ENCODE data around the gene DNAH7. TPM values are rescaled to one million over a fixed set of nuclear protein-coding genes. Genes with fewer than 3 reads are reported as not detected.

Gene DNAH7
- total and polyA plus RNA-seq, 2 donors (not counting 1 experiment from before 2014, with no cell fraction given): 0.01 to 0.05 TPM

- H3K27me3 ChIP-seq (replicated peaks in 1 of 4; ENCODE audit: control extremely low read depth in 1 of 4, control insufficient read depth in 3 of 4, insufficient read depth in 4 of 4, low read length in 3 of 4): no peaks in the 10 kb centered on the region
- H3K9me3 Mint-ChIP-seq (ENCODE audit: insufficient read depth): peaks cover 3% of the 10 kb centered on the region
- CTCF ChIA-PET: no interaction called here
- H2AFZ ChIP-seq (ENCODE audit: insufficient read depth, low read depth, low read length, poor library complexity, severe bottlenecking): no peak overlapping the region
- 83% methylated on average over 1 of the region's 2 CpGs for WGBS (ENCODE audit: insufficient coverage)
- POLR2A ChIA-PET: no interaction called here
- no peaks in the 10 kb centered on the region for H3K36me3 ChIP-seq (replicated peaks in 1 of 2; ENCODE audit: control extremely low read depth in 1 of 2, control insufficient read depth in 1 of 2, extremely low read depth in 1 of 2, insufficient read depth in 2 of 2, low read length in 1 of 2)
- H3K27ac Mint-ChIP-seq: no peak overlapping the region
- no peaks in the 10 kb centered on the region for H3K4me1 Mint-ChIP-seq
- no peaks in the 10 kb centered on the region for H3K9me3 ChIP-seq (ENCODE audit: control extremely low read depth in 1 of 3, control insufficient read depth in 2 of 3, insufficient read depth in 1 of 3, low read length in 2 of 3)
- H3K4me3 ChIP-seq (ENCODE audit: control extremely low read depth in 1 of 5, extremely low read depth in 1 of 5, insufficient read depth in 1 of 5, low read depth in 2 of 5, low read length in 4 of 5): no peak overlapping the region
- no peaks in the 10 kb centered on the region for H3K79me2 ChIP-seq (ENCODE audit: control insufficient read depth, insufficient read depth, low read length)
- peaks cover 9% of the 10 kb centered on the region for H3K27me3 Mint-ChIP-seq
- no peaks in the 10 kb centered on the region for H3K4me1 ChIP-seq (ENCODE audit: control insufficient read depth in 2 of 2, insufficient read depth in 2 of 2, low read length in 2 of 2)
- ATAC-seq (ENCODE audit: low read depth) (no peak), DNase-seq (no peak)
- H3K9ac ChIP-seq (ENCODE audit: low read length): no peak overlapping the region
- H4K20me1 ChIP-seq (ENCODE audit: control insufficient read depth, insufficient read depth, low read length, poor library complexity, severe bottlenecking): no peaks in the 10 kb centered on the region
- H3K4me3 Mint-ChIP-seq: no peak overlapping the region
- TF ChIP-seq CTCF (IDR thresholded peaks at IDR 0.05) (no peak), EZH2 (IDR thresholded peaks at IDR 0.05; ENCODE audit: borderline replicate concordance, insufficient read depth, low read depth, low read length, poor library complexity, severe bottlenecking) (no peak)
- no peak overlapping the region for H3K4me2 ChIP-seq (replicated peaks; ENCODE audit: low read depth, low read length, poor library complexity, severe bottlenecking)
- H3K27ac ChIP-seq (ENCODE audit: low read length in 2 of 2): no peak overlapping the region
- intact Hi-C loops (cut with micrococcal nuclease): no loop called here
Observed at GRCh38 chr2:195891081-195891480, 177.6 kb downstream of the DNAH7 start.

- H3K4me3 Mint-ChIP-seq: no peak overlapping the region
- ATAC-seq (ENCODE audit: low read depth) (no peak), DNase-seq (no peak)
- Histone ChIP-seq H2AFZ (ENCODE audit: insufficient read depth, low read depth, low read length, poor library complexity, severe bottlenecking) (no peak overlapping the region), H3K9ac (ENCODE audit: low read length) (no peak overlapping the region), H3K9me3 (ENCODE audit: control extremely low read depth in 1 of 3, control insufficient read depth in 2 of 3, insufficient read depth in 1 of 3, low read length in 2 of 3) (no peaks in the 10 kb centered on the region), H3K27me3 (replicated peaks in 1 of 4; ENCODE audit: control extremely low read depth in 1 of 4, control insufficient read depth in 3 of 4, insufficient read depth in 4 of 4, low read length in 3 of 4) (no peaks in the 10 kb centered on the region), H3K4me1 (ENCODE audit: control insufficient read depth in 2 of 2, insufficient read depth in 2 of 2, low read length in 2 of 2) (no peaks in the 10 kb centered on the region), H3K36me3 (replicated peaks in 1 of 2; ENCODE audit: control extremely low read depth in 1 of 2, control insufficient read depth in 1 of 2, extremely low read depth in 1 of 2, insufficient read depth in 2 of 2, low read length in 1 of 2) (no peaks in the 10 kb centered on the region), H3K79me2 (ENCODE audit: control insufficient read depth, insufficient read depth, low read length) (no peaks in the 10 kb centered on the region), H4K20me1 (ENCODE audit: control insufficient read depth, insufficient read depth, low read length, poor library complexity, severe bottlenecking) (no peaks in the 10 kb centered on the region), H3K4me3 (ENCODE audit: control extremely low read depth in 1 of 5, extremely low read depth in 1 of 5, insufficient read depth in 1 of 5, low read depth in 2 of 5, low read length in 4 of 5) (no peak overlapping the region), H3K27ac (ENCODE audit: low read length in 2 of 2) (no peak overlapping the region), H3K4me2 (replicated peaks; ENCODE audit: low read depth, low read length, poor library complexity, severe bottlenecking) (no peak overlapping the region)
- no peaks in the 10 kb centered on the region for H3K9me3 Mint-ChIP-seq (ENCODE audit: insufficient read depth)
- no peak overlapping the region for H3K27ac Mint-ChIP-seq
- TF ChIP-seq EZH2 (IDR thresholded peaks at IDR 0.05; ENCODE audit: borderline replicate concordance, insufficient read depth, low read depth, low read length, poor library complexity, severe bottlenecking) (no peak), CTCF (IDR thresholded peaks at IDR 0.05) (no peak)
- H3K27me3 Mint-ChIP-seq: peaks cover 7% of the 10 kb centered on the region
- ChIA-PET CTCF (no interaction called here), POLR2A (no interaction called here)
- no peaks in the 10 kb centered on the region for H3K4me1 Mint-ChIP-seq
- intact Hi-C loops (cut with micrococcal nuclease): no loop called here
- no CpG with 5 or more reads among the region's 4 CpGs for WGBS (ENCODE audit: insufficient coverage)
Observed at GRCh38 chr2:195879153-195879552, 189.5 kb downstream of the DNAH7 start.
